WTC11 (cell line): ENCODE data around the gene LSP1.

Source experiments
- ATF2 ChIP-seq: sonication (generic); formaldehyde crosslinking; IDR thresholded peaks from 2 replicates; pipeline ENCODE4 v1.8.1; 2022; ENCODE audit warnings: low read depth, missing genetic modification reagents, borderline replicate concordance
- CBFB ChIP-seq: sonication (generic); formaldehyde crosslinking; IDR thresholded peaks from 2 replicates; pipeline ENCODE4 v1.8.1; 2022; ENCODE audit warnings: mild to moderate bottlenecking, low read depth, missing genetic modification reagents
- ESRRA ChIP-seq: sonication (generic); formaldehyde crosslinking; IDR thresholded peaks from 2 replicates; pipeline ENCODE4 v1.8.1; 2022; ENCODE audit warnings: mild to moderate bottlenecking, missing genetic modification reagents, borderline replicate concordance
- FOXK1 ChIP-seq: sonication (generic); formaldehyde crosslinking; IDR thresholded peaks from 2 replicates; pipeline ENCODE4 v1.8.0; 2022; ENCODE audit warnings: mild to moderate bottlenecking, moderate library complexity, missing genetic modification reagents
- GABPB1 ChIP-seq: sonication (generic); formaldehyde crosslinking; IDR thresholded peaks from 2 replicates; pipeline ENCODE4 v1.8.1; 2023; ENCODE audit warnings: mild to moderate bottlenecking, missing genetic modification reagents
- JUN ChIP-seq: sonication (generic); formaldehyde crosslinking; IDR thresholded peaks from 2 replicates; pipeline ENCODE4 v1.8.0; 2023; ENCODE audit warnings: mild to moderate bottlenecking, missing genetic modification reagents
- MAX ChIP-seq: sonication (generic); formaldehyde crosslinking; IDR thresholded peaks from 2 replicates; pipeline ENCODE4 v1.8.0; 2022; ENCODE audit warnings: mild to moderate bottlenecking, missing genetic modification reagents
- NR2C2 ChIP-seq: sonication (generic); formaldehyde crosslinking; IDR thresholded peaks from 2 replicates; pipeline ENCODE4 v1.8.0; 2022; ENCODE audit warnings: mild to moderate bottlenecking, missing genetic modification reagents
- ZNF263 ChIP-seq: sonication (generic); formaldehyde crosslinking; IDR thresholded peaks from 2 replicates; pipeline ENCODE4 v1.8.1; 2022; ENCODE audit warnings: low read depth, mild to moderate bottlenecking, moderate library complexity, missing genetic modification reagents
- ZNF423 ChIP-seq: fragments of 250-450 bp; sonication (Bioruptor Pico); IDR thresholded peaks from 2 replicates; pipeline ENCODE4 v2.1.2; 2022; ENCODE audit warnings: mild to moderate bottlenecking, moderate library complexity
- TF ChIP-seq, protein P1 (sequence below): fragments of 200-600 bp; IDR thresholded peaks from 2 replicates; pipeline ENCODE4 v1.8.0; 2022; ENCODE audit warnings: antibody characterized with exemption
- TF ChIP-seq, protein P2 (sequence below): sonication (generic); formaldehyde crosslinking; IDR thresholded peaks from 2 replicates; pipeline ENCODE4 v1.8.1; 2023; ENCODE audit warnings: mild to moderate bottlenecking, missing genetic modification reagents
- TF ChIP-seq, protein P3 (sequence below): fragments of 250-450 bp; sonication (Bioruptor Pico); IDR thresholded peaks from 2 replicates; pipeline ENCODE4 v1.9.0; 2021; ENCODE audit warnings: mild to moderate bottlenecking
- TF ChIP-seq, protein P4 (sequence below): fragments of 250-450 bp; sonication (Bioruptor Pico); IDR thresholded peaks from 2 replicates; pipeline ENCODE4 v2.1.2; 2022; ENCODE audit warnings: mild to moderate bottlenecking, moderate library complexity

DNA sequence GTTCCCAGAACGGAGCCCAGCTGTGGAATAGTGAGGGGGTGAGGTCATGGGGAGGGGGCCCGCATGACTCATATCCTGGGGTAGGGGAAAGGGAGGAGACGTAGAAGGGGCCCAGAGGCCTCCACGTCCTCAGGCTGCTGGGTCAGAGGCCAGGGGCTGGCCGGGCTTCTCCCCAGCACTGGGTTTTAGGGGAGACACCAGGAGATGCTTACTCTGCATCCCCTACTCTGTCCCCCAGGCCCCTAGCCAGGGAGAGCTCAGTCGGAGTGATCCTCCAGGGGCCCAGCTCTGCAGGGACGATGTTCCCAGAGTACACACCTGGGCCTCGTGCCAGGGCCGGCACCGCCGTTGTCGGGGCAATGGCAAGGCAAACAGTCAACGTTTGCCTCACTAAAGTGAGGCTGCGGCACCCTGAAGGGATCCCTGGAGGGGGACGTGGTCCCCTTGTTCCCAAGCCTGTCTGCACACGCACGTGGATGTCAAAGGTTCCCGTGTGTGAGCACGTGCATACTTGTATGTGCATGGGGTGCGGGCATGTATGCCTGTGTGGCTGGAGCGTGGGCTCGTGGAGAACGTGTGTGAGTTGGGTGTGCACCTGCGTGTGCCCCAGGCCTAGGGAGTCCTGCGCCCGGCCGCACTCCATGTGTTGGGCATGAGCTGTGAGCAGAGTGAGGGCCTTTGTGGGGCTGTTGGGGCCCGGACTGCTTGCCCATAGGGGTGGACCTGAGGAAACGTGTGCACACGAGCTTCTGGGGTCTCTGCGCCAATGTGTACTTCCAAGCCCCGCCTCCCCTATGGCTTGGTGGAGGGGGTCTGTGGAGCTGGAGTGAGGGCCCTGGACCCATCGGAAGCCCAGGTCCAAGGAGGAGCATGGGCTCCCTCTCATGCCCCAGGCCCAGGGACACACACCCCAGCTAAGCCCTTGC is 24.6 kb downstream of the LSP1 start:
- TF ChIP-seq, protein P1, sequence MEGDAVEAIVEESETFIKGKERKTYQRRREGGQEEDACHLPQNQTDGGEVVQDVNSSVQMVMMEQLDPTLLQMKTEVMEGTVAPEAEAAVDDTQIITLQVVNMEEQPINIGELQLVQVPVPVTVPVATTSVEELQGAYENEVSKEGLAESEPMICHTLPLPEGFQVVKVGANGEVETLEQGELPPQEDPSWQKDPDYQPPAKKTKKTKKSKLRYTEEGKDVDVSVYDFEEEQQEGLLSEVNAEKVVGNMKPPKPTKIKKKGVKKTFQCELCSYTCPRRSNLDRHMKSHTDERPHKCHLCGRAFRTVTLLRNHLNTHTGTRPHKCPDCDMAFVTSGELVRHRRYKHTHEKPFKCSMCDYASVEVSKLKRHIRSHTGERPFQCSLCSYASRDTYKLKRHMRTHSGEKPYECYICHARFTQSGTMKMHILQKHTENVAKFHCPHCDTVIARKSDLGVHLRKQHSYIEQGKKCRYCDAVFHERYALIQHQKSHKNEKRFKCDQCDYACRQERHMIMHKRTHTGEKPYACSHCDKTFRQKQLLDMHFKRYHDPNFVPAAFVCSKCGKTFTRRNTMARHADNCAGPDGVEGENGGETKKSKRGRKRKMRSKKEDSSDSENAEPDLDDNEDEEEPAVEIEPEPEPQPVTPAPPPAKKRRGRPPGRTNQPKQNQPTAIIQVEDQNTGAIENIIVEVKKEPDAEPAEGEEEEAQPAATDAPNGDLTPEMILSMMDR: no peak
- no peak for TF ChIP-seq JUN
- TF ChIP-seq FOXK1 (CRISPR knock-in tag): no peak
- no peak for TF ChIP-seq ZNF423 (CRISPR knock-in tag)
- TF ChIP-seq ZNF263 (CRISPR knock-in tag): no peak
- TF ChIP-seq, protein P2, sequence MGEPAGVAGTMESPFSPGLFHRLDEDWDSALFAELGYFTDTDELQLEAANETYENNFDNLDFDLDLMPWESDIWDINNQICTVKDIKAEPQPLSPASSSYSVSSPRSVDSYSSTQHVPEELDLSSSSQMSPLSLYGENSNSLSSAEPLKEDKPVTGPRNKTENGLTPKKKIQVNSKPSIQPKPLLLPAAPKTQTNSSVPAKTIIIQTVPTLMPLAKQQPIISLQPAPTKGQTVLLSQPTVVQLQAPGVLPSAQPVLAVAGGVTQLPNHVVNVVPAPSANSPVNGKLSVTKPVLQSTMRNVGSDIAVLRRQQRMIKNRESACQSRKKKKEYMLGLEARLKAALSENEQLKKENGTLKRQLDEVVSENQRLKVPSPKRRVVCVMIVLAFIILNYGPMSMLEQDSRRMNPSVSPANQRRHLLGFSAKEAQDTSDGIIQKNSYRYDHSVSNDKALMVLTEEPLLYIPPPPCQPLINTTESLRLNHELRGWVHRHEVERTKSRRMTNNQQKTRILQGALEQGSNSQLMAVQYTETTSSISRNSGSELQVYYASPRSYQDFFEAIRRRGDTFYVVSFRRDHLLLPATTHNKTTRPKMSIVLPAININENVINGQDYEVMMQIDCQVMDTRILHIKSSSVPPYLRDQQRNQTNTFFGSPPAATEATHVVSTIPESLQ: no peak
- TF ChIP-seq GABPB1 (CRISPR knock-in tag): no peak
- no peak for TF ChIP-seq CBFB (CRISPR knock-in tag)
- TF ChIP-seq, protein P3, sequence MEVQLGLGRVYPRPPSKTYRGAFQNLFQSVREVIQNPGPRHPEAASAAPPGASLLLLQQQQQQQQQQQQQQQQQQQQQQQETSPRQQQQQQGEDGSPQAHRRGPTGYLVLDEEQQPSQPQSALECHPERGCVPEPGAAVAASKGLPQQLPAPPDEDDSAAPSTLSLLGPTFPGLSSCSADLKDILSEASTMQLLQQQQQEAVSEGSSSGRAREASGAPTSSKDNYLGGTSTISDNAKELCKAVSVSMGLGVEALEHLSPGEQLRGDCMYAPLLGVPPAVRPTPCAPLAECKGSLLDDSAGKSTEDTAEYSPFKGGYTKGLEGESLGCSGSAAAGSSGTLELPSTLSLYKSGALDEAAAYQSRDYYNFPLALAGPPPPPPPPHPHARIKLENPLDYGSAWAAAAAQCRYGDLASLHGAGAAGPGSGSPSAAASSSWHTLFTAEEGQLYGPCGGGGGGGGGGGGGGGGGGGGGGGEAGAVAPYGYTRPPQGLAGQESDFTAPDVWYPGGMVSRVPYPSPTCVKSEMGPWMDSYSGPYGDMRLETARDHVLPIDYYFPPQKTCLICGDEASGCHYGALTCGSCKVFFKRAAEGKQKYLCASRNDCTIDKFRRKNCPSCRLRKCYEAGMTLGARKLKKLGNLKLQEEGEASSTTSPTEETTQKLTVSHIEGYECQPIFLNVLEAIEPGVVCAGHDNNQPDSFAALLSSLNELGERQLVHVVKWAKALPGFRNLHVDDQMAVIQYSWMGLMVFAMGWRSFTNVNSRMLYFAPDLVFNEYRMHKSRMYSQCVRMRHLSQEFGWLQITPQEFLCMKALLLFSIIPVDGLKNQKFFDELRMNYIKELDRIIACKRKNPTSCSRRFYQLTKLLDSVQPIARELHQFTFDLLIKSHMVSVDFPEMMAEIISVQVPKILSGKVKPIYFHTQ (CRISPR knock-in tag): no peak
- TF ChIP-seq ESRRA: no peak
- TF ChIP-seq MAX: no peak
- TF ChIP-seq ATF2 (CRISPR knock-in tag): no peak
- TF ChIP-seq, protein P4, sequence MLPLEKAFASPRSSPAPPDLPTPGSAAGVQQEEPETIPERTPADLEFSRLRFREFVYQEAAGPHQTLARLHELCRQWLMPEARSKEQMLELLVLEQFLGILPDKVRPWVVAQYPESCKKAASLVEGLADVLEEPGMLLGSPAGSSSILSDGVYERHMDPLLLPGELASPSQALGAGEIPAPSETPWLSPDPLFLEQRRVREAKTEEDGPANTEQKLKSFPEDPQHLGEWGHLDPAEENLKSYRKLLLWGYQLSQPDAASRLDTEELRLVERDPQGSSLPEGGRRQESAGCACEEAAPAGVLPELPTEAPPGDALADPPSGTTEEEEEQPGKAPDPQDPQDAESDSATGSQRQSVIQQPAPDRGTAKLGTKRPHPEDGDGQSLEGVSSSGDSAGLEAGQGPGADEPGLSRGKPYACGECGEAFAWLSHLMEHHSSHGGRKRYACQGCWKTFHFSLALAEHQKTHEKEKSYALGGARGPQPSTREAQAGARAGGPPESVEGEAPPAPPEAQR (CRISPR knock-in tag): no peak
- TF ChIP-seq NR2C2 (CRISPR knock-in tag): no peak
